ENCODE data around the gene PGS1.
A peak's percentile ranks its signal among the peaks of the same experiment; 100 is the strongest.

PGS1 gene

GRCh38 chr17:78360371-78361224, 17.9 kb upstream of the PGS1 start:
- peak overlapping the region; percentile 98 for H3K18ac ChIP-seq (ENCODE audit: low read length)
- H3K56ac ChIP-seq (ENCODE audit: low read length): peak overlapping the region; percentile 83
- H2BK15ac ChIP-seq (replicated peaks; ENCODE audit: low read depth): peak overlapping the region; percentile 89
- H3K79me1 ChIP-seq (ENCODE audit: low read length): peaks cover 7% of the 10 kb centered on the region
- peak overlapping the region; percentile 92 for H3K4ac ChIP-seq (ENCODE audit: low read depth, low read length)
- H3K4me1 ChIP-seq (ENCODE audit: control insufficient read depth, low read depth, low read length): peaks cover 25% of the 10 kb centered on the region
- peak overlapping the region; percentile 85 for H2BK120ac ChIP-seq (ENCODE audit: low read depth, low read length)
- no peak overlapping the region for H4K5ac ChIP-seq (ENCODE audit: low read length)
- H2BK5ac ChIP-seq (ENCODE audit: low read length): peak overlapping the region; percentile 76
- H2AK5ac ChIP-seq (ENCODE audit: low read length): no peak overlapping the region
- peaks cover 11% of the 10 kb centered on the region for H3K36me3 ChIP-seq (ENCODE audit: control insufficient read depth, insufficient read depth, low read length)
- H4K8ac ChIP-seq (ENCODE audit: low read depth, low read length): no peak overlapping the region
- peaks cover 37% of the 10 kb centered on the region for H3K79me2 ChIP-seq (ENCODE audit: control insufficient read depth, insufficient read depth, low read length)
- H3K4me3 ChIP-seq (ENCODE audit: low read length): peak overlapping the region; percentile 8
- peak overlapping the region; percentile 99 for H3K27ac ChIP-seq (ENCODE audit: low read depth, low read length)
- peak overlapping the region; percentile 66 for H3K9ac ChIP-seq (ENCODE audit: low read length)
- H3K27me3 ChIP-seq (ENCODE audit: insufficient read depth, low read length, poor library complexity): no peaks in the 10 kb centered on the region
- H3K4me2 ChIP-seq (ENCODE audit: low read length): peak overlapping the region; percentile 56
- no peak overlapping the region for H3K23ac ChIP-seq (ENCODE audit: low read length)
- no CpG with 5 or more reads among the region's 49 CpGs for WGBS (ENCODE audit: extremely low coverage, insufficient coverage, low lambda C conversion rate)
- DNase-seq: peak; percentile 97

- Histone ChIP-seq H3K4me3 (ENCODE audit: low read length) (no peak overlapping the region), H2BK15ac (replicated peaks; ENCODE audit: low read depth) (no peak overlapping the region), H4K8ac (ENCODE audit: low read depth, low read length) (no peak overlapping the region), H3K27me3 (ENCODE audit: insufficient read depth, low read length, poor library complexity) (no peaks in the 10 kb centered on the region), H3K56ac (ENCODE audit: low read length) (peak overlapping the region; percentile 81), H2AK5ac (ENCODE audit: low read length) (peak overlapping the region; percentile 17), H3K4ac (ENCODE audit: low read depth, low read length) (peak overlapping the region; percentile 46), H3K23ac (ENCODE audit: low read length) (no peak overlapping the region), H3K9ac (ENCODE audit: low read length) (peak overlapping the region; percentile 73), H3K79me1 (ENCODE audit: low read length) (peaks cover 3% of the 10 kb centered on the region), H3K27ac (ENCODE audit: low read depth, low read length) (no peak overlapping the region), H2BK5ac (ENCODE audit: low read length) (peak overlapping the region; percentile 28), H3K79me2 (ENCODE audit: control insufficient read depth, insufficient read depth, low read length) (peaks cover 32% of the 10 kb centered on the region), H3K4me2 (ENCODE audit: low read length) (peak overlapping the region; percentile 70), H3K4me1 (ENCODE audit: control insufficient read depth, low read depth, low read length) (peaks cover 25% of the 10 kb centered on the region), H3K36me3 (ENCODE audit: control insufficient read depth, insufficient read depth, low read length) (peaks cover 11% of the 10 kb centered on the region), H2BK120ac (ENCODE audit: low read depth, low read length) (peak overlapping the region; percentile 47), H3K18ac (ENCODE audit: low read length) (peak overlapping the region; percentile 70), H4K5ac (ENCODE audit: low read length) (no peak overlapping the region)
- peak; percentile 92 for DNase-seq
- no CpG with 5 or more reads among the region's 12 CpGs for WGBS (ENCODE audit: extremely low coverage, insufficient coverage, low lambda C conversion rate)
Measured at GRCh38 chr17:78361225-78361701, 17.2 kb upstream of the PGS1 start.

- no peak overlapping the region for H3K9ac ChIP-seq (ENCODE audit: low read length)
- no peak overlapping the region for H3K56ac ChIP-seq (ENCODE audit: low read length)
- peaks cover 3% of the 10 kb centered on the region for H3K79me1 ChIP-seq (ENCODE audit: low read length)
- H2BK15ac ChIP-seq (replicated peaks; ENCODE audit: low read depth): no peak overlapping the region
- H4K5ac ChIP-seq (ENCODE audit: low read length): no peak overlapping the region
- DNase-seq: no peak
- no peak overlapping the region for H3K4me2 ChIP-seq (ENCODE audit: low read length)
- H3K36me3 ChIP-seq (ENCODE audit: control insufficient read depth, insufficient read depth, low read length): peaks cover 11% of the 10 kb centered on the region
- no peak overlapping the region for H2BK120ac ChIP-seq (ENCODE audit: low read depth, low read length)
- H4K8ac ChIP-seq (ENCODE audit: low read depth, low read length): no peak overlapping the region
- H2BK5ac ChIP-seq (ENCODE audit: low read length): no peak overlapping the region
- peaks cover 24% of the 10 kb centered on the region for H3K79me2 ChIP-seq (ENCODE audit: control insufficient read depth, insufficient read depth, low read length)
- H3K23ac ChIP-seq (ENCODE audit: low read length): no peak overlapping the region
- no CpG with 5 or more reads among the region's 5 CpGs for WGBS (ENCODE audit: extremely low coverage, insufficient coverage, low lambda C conversion rate)
- H2AK5ac ChIP-seq (ENCODE audit: low read length): no peak overlapping the region
- H3K18ac ChIP-seq (ENCODE audit: low read length): no peak overlapping the region
- no peak overlapping the region for H3K4me3 ChIP-seq (ENCODE audit: low read length)
- no peak overlapping the region for H3K4ac ChIP-seq (ENCODE audit: low read depth, low read length)
- H3K4me1 ChIP-seq (ENCODE audit: control insufficient read depth, low read depth, low read length): peaks cover 26% of the 10 kb centered on the region
- H3K27ac ChIP-seq (ENCODE audit: low read depth, low read length): no peak overlapping the region
- no peaks in the 10 kb centered on the region for H3K27me3 ChIP-seq (ENCODE audit: insufficient read depth, low read length, poor library complexity)
Measured at GRCh38 chr17:78362232-78362631, 16.2 kb upstream of the PGS1 start.

GRCh38 chr17:78362671-78363070, 15.8 kb upstream of the PGS1 start:
- no peak overlapping the region for H2BK15ac ChIP-seq (replicated peaks; ENCODE audit: low read depth)
- no peak overlapping the region for H2BK5ac ChIP-seq (ENCODE audit: low read length)
- no peak overlapping the region for H3K4me2 ChIP-seq (ENCODE audit: low read length)
- H3K36me3 ChIP-seq (ENCODE audit: control insufficient read depth, insufficient read depth, low read length): peaks cover 7% of the 10 kb centered on the region
- H3K4me3 ChIP-seq (ENCODE audit: low read length): no peak overlapping the region
- no peak overlapping the region for H2BK120ac ChIP-seq (ENCODE audit: low read depth, low read length)
- H3K79me2 ChIP-seq (ENCODE audit: control insufficient read depth, insufficient read depth, low read length): peaks cover 20% of the 10 kb centered on the region
- no peak overlapping the region for H4K5ac ChIP-seq (ENCODE audit: low read length)
- no peak overlapping the region for H3K18ac ChIP-seq (ENCODE audit: low read length)
- H3K56ac ChIP-seq (ENCODE audit: low read length): no peak overlapping the region
- H3K27ac ChIP-seq (ENCODE audit: low read depth, low read length): no peak overlapping the region
- H3K4me1 ChIP-seq (ENCODE audit: control insufficient read depth, low read depth, low read length): peaks cover 23% of the 10 kb centered on the region
- no peak for DNase-seq
- no CpG with 5 or more reads among the region's 7 CpGs for WGBS (ENCODE audit: extremely low coverage, insufficient coverage, low lambda C conversion rate)
- peaks cover 1% of the 10 kb centered on the region for H3K79me1 ChIP-seq (ENCODE audit: low read length)
- no peak overlapping the region for H3K4ac ChIP-seq (ENCODE audit: low read depth, low read length)
- H2AK5ac ChIP-seq (ENCODE audit: low read length): no peak overlapping the region
- H3K9ac ChIP-seq (ENCODE audit: low read length): no peak overlapping the region
- no peak overlapping the region for H4K8ac ChIP-seq (ENCODE audit: low read depth, low read length)
- H3K23ac ChIP-seq (ENCODE audit: low read length): no peak overlapping the region
- H3K27me3 ChIP-seq (ENCODE audit: insufficient read depth, low read length, poor library complexity): no peaks in the 10 kb centered on the region

- Histone ChIP-seq H3K4me2 (ENCODE audit: low read length) (no peak overlapping the region), H2AK5ac (ENCODE audit: low read length) (peak overlapping the region; percentile 52), H3K79me2 (ENCODE audit: control insufficient read depth, insufficient read depth, low read length) (peaks cover under 1% of the 10 kb centered on the region), H3K79me1 (ENCODE audit: low read length) (no peaks in the 10 kb centered on the region), H4K8ac (ENCODE audit: low read depth, low read length) (no peak overlapping the region), H2BK120ac (ENCODE audit: low read depth, low read length) (peak overlapping the region; percentile 2), H3K9ac (ENCODE audit: low read length) (peak overlapping the region; percentile 72), H3K27ac (ENCODE audit: low read depth, low read length) (peak overlapping the region; percentile 92), H2BK5ac (ENCODE audit: low read length) (peak overlapping the region; percentile 90), H3K4me3 (ENCODE audit: low read length) (no peak overlapping the region), H3K56ac (ENCODE audit: low read length) (peak overlapping the region; percentile 74), H3K27me3 (ENCODE audit: insufficient read depth, low read length, poor library complexity) (no peaks in the 10 kb centered on the region), H3K23ac (ENCODE audit: low read length) (peak overlapping the region; percentile 4), H2BK15ac (replicated peaks; ENCODE audit: low read depth) (no peak overlapping the region), H3K4me1 (ENCODE audit: control insufficient read depth, low read depth, low read length) (peaks cover 23% of the 10 kb centered on the region), H3K4ac (ENCODE audit: low read depth, low read length) (peak overlapping the region; percentile 40), H4K5ac (ENCODE audit: low read length) (peak overlapping the region; percentile 81), H3K18ac (ENCODE audit: low read length) (peak overlapping the region; percentile 82), H3K36me3 (ENCODE audit: control insufficient read depth, insufficient read depth, low read length) (no peaks in the 10 kb centered on the region)
- no CpG with 5 or more reads among the region's 26 CpGs for WGBS (ENCODE audit: extremely low coverage, insufficient coverage, low lambda C conversion rate)
- peak; percentile 82 for DNase-seq
Measured at GRCh38 chr17:78364436-78365281, 13.8 kb upstream of the PGS1 start.
